ENCODE results near the gene CRYZ. TPM values are rescaled to one million over a fixed set of nuclear protein-coding genes. Genes with fewer than 3 reads are reported as not detected.

The CRYZ gene
- total RNA-seq, 4 donors from 2014 or later: 28.9 to 86.5 (median 47.3) TPM

GRCh38 chr1:74714429-74715235 lies 18.2 kb downstream of the CRYZ start:
- TF ChIP-seq POLR2A (IDR thresholded peaks at IDR 0.05): no peak
- TF ChIP-seq, protein P1, sequence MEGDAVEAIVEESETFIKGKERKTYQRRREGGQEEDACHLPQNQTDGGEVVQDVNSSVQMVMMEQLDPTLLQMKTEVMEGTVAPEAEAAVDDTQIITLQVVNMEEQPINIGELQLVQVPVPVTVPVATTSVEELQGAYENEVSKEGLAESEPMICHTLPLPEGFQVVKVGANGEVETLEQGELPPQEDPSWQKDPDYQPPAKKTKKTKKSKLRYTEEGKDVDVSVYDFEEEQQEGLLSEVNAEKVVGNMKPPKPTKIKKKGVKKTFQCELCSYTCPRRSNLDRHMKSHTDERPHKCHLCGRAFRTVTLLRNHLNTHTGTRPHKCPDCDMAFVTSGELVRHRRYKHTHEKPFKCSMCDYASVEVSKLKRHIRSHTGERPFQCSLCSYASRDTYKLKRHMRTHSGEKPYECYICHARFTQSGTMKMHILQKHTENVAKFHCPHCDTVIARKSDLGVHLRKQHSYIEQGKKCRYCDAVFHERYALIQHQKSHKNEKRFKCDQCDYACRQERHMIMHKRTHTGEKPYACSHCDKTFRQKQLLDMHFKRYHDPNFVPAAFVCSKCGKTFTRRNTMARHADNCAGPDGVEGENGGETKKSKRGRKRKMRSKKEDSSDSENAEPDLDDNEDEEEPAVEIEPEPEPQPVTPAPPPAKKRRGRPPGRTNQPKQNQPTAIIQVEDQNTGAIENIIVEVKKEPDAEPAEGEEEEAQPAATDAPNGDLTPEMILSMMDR (IDR thresholded peaks at IDR 0.05): no peak
- Histone ChIP-seq H3K4me3 (no peak overlapping the region), H3K9me3 (no peaks in the 10 kb centered on the region), H3K36me3 (peaks cover 0 to 43% (median 0%) of the 10 kb centered on the region in 3 donors), H3K27ac (no peak overlapping the region), H3K27me3 (no peaks in the 10 kb centered on the region), H3K4me1 (no peaks in the 10 kb centered on the region)
- DNase-seq: no peak

DNA sequence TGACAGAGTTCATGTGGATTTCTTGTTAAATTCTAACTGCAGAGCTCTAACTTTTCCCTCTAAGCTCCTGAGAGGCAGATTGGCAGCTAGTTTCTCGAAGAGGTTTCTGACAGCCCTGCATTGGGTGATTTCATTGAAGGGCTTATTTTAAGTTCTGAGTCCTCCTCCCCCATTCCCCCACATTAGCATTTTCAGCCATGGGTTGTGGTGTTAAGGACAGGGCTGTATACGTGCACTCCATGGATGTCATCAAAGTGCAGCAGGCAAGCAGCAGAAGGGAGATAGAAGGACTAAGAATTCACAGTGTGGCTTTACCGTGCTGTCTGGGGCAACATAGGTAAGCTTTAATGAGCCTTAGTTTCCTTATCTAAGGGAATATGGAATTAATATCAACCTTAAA lies 19.0 kb downstream of the CRYZ start:
- Histone ChIP-seq H3K36me3 (peaks cover 0 to 42% (median 0%) of the 10 kb centered on the region in 3 donors), H3K4me3 (no peak overlapping the region), H3K27me3 (no peaks in the 10 kb centered on the region), H3K9me3 (no peaks in the 10 kb centered on the region), H3K27ac (no peak overlapping the region), H3K4me1 (no peaks in the 10 kb centered on the region)
- TF ChIP-seq, protein P1 (IDR thresholded peaks at IDR 0.05): no peak
- TF ChIP-seq POLR2A (IDR thresholded peaks at IDR 0.05): no peak
- DNase-seq: no peak

- Histone ChIP-seq H3K9me3 (no peaks in the 10 kb centered on the region), H3K27me3 (no peaks in the 10 kb centered on the region), H3K36me3 (peaks cover 0 to 35% (median 0%) of the 10 kb centered on the region in 3 donors), H3K4me1 (no peaks in the 10 kb centered on the region), H3K4me3 (no peak overlapping the region), H3K27ac (no peak overlapping the region)
- DNase-seq: no peak
- TF ChIP-seq, protein P1 (IDR thresholded peaks at IDR 0.05): no peak
- TF ChIP-seq POLR2A (IDR thresholded peaks at IDR 0.05): no peak
Measured at GRCh38 chr1:74712881-74713280, 20.0 kb downstream of the CRYZ start.

DNA sequence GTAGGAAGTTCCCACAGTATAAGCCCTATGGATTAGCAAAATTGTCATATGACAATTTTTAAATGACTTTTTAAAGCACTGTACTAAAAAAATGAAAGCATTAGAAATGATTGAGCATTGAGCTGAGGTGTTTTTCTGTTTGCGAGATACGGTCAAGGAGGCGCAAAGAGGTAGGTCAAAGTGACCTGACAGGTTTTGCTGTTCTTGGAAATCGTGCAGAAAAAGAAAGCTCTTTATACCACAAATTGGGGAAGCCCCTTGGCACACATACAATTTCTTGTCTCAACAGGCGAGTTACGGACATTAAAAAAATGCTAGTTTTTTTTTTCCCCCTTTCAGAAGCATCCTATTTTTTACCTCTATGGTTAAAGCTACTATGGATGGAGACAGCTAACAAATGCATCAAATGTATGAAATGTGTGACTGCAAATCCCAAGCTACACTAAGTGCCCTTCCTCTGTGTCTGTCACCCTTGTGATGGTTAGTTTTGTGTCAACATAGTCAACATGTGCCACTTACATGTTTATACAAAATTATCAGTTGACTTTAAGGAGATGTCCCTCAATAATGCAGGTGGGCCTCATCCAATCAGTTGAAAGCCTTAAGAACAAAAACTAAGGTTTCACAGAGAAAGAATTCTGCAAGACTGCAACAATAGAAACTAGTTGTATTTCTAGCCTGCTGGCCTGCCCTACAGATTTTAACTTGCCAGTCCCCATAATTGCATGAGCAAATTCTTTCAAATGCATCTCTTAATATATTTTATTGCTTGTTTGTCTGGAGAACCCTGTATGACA lies 29.3 kb downstream of the CRYZ start:
- no peak for TF ChIP-seq POLR2A (IDR thresholded peaks at IDR 0.05)
- TF ChIP-seq, protein P1 (IDR thresholded peaks at IDR 0.05): no peak
- no peak overlapping the region for H3K27ac ChIP-seq
- H3K9me3 ChIP-seq: no peaks in the 10 kb centered on the region
- H3K4me3 ChIP-seq: no peak overlapping the region
- no peaks in the 10 kb centered on the region for H3K27me3 ChIP-seq
- no peaks in the 10 kb centered on the region for H3K4me1 ChIP-seq
- no peak for DNase-seq
- H3K36me3 ChIP-seq: peaks cover 0 to 34% (median 0%) of the 10 kb centered on the region in 3 donors

- no peak overlapping the region for H3K4me3 ChIP-seq
- no peak for TF ChIP-seq POLR2A (IDR thresholded peaks at IDR 0.05)
- TF ChIP-seq, protein P1 (IDR thresholded peaks at IDR 0.05): no peak
- peaks cover 0 to 17% (median 0%) of the 10 kb centered on the region in 3 donors for H3K36me3 ChIP-seq
- no peaks in the 10 kb centered on the region for H3K27me3 ChIP-seq
- no peaks in the 10 kb centered on the region for H3K9me3 ChIP-seq
- H3K4me1 ChIP-seq: no peaks in the 10 kb centered on the region
- no peak overlapping the region for H3K27ac ChIP-seq
- no peak for DNase-seq
Measured at GRCh38 chr1:74699331-74699730, 33.5 kb downstream of the CRYZ start.
